GM12878 (cell line): ENCODE results near the gene CNKSR1. TPM values are rescaled to one million over a fixed set of nuclear protein-coding genes. Genes with fewer than 3 reads are reported as not detected.

Source experiments
- ATAC-seq: fragments of 200-7000 bp; cut with Tn5 transposase; 3 replicates; pipeline ENCODE4 v1.9.1; 2020; ENCODE audit warnings: mild to moderate bottlenecking, moderate library complexity
- BruUV-seq: library from RNA; stranded (reverse); fragments of 400-500 nt; replicated peaks from 2 replicates; lab custom pipeline; 2021; lab: Mats Ljungman, UMichigan
- CTCF ChIA-PET: fragments of 300-600 bp; sonication (Branson Sonifier 250); formaldehyde crosslinking; extraction: SDS; loops from one replicate; lab custom pipeline; 2021; ENCODE audit warnings: inconsistent platforms; lab: Yijun Ruan, JAX
- POLR2A ChIA-PET: fragments of 350-600 bp; formaldehyde crosslinking; extraction: SDS; loops from one replicate; lab custom pipeline; 2021; ENCODE audit warnings: inconsistent platforms; lab: Charles Lee
- RAD21 ChIA-PET: fragments of 300-600 bp; sonication (Branson Sonifier 250); formaldehyde crosslinking; loops from one replicate; lab custom pipeline; 2023; ENCODE audit warnings: antibody characterized with exemption; ENCODE audit not compliant: unreplicated experiment; lab: Charles Lee
- SMC1A ChIA-PET: fragments of 300-600 bp; sonication (Branson Sonifier 250); formaldehyde crosslinking; loops from one replicate; lab custom pipeline; 2023; ENCODE audit not compliant: unreplicated experiment, uncharacterized antibody; lab: Charles Lee
- DNase-seq: peaks from one replicate; pipeline ENCODE4 v3.0.0-alpha.2; 2011; ENCODE audit warnings: low read depth, low spot score
- FAIRE-seq: peaks from 3 replicates; lab custom pipeline; 2011; peaks lifted over from hg19 to GRCh38; lab: Jason Lieb, UNC
- H2AFZ ChIP-seq: 2 replicates; pipeline ENCODE4 v1.6.0; 2011; ENCODE audit warnings: low read depth, low read length, control low read depth; ENCODE audit not compliant: control insufficient read depth
- H3K27ac ChIP-seq: 2 replicates; pipeline ENCODE4 v1.5.1; 2011; ENCODE audit warnings: control low read depth; ENCODE audit not compliant: control insufficient read depth, insufficient read depth
- H3K27me3 ChIP-seq, 2 experiments: replicated peaks in 1 of 2; 2 replicates each; pipeline versions ENCODE4 v1.6.0 to v1.6.1; 2011; ENCODE audit warnings: low read length in 1 of 2; ENCODE audit not compliant: control insufficient read depth in 2 of 2, insufficient read depth in 2 of 2
- H3K36me3 ChIP-seq, 2 experiments: 2 replicates each; pipeline ENCODE4 v1.5.1; 2011; ENCODE audit warnings: low read length in 1 of 2; ENCODE audit not compliant: control insufficient read depth in 2 of 2, insufficient read depth in 2 of 2
- H3K4me1 ChIP-seq: 2 replicates; pipeline ENCODE4 v1.6.1; 2011; ENCODE audit warnings: mild to moderate bottlenecking, low read length, moderate library complexity, mixed read lengths; ENCODE audit not compliant: control insufficient read depth, insufficient read depth
- H3K4me2 ChIP-seq: 2 replicates; pipeline ENCODE4 v1.6.0; 2011; ENCODE audit warnings: control low read depth; ENCODE audit not compliant: control insufficient read depth, insufficient read depth
- H3K4me3 ChIP-seq: fragments of 200-600 bp; sonication (generic); 2 replicates; pipeline ENCODE4 v1.5.1; 2016
- H3K79me2 ChIP-seq: 2 replicates; pipeline ENCODE4 v1.6.0; 2011; ENCODE audit warnings: low read length; ENCODE audit not compliant: control insufficient read depth, insufficient read depth
- H3K9ac ChIP-seq: 2 replicates; pipeline ENCODE4 v1.8.0; 2011; ENCODE audit warnings: low read length, control low read depth, mixed read lengths; ENCODE audit not compliant: control insufficient read depth, insufficient read depth
- H3K9me3 ChIP-seq: replicated peaks from 3 replicates; pipeline ENCODE4 v1.5.1; 2011; ENCODE audit warnings: mild to moderate bottlenecking, low read length; ENCODE audit not compliant: control insufficient read depth, insufficient read depth
- H4K20me1 ChIP-seq: 2 replicates; pipeline ENCODE4 v1.6.0; 2011; ENCODE audit not compliant: control insufficient read depth, insufficient read depth
- CTCF ChIP-seq, 3 experiments: IDR thresholded peaks in 2 of 3; conservative IDR thresholded peaks in 1 of 3; 2 replicates each; pipeline ENCODE4 v1.5.1; 2011; ENCODE audit warnings: low read depth in 3 of 3, low read length in 3 of 3, mild to moderate bottlenecking in 3 of 3, control low read depth in 2 of 3, moderate library complexity in 2 of 3, inconsistent platforms in 1 of 3, mixed read lengths in 1 of 3; ENCODE audit not compliant: control insufficient read depth in 2 of 3, insufficient read depth in 1 of 3; ENCODE audit errors: extremely low read depth in 1 of 3
- GATAD2B ChIP-seq: fragments of 450-650 bp; conservative IDR thresholded peaks from 2 replicates; pipeline ENCODE4 v1.6.1; 2017; ENCODE audit warnings: low read depth, mild to moderate bottlenecking, moderate library complexity
- JUND ChIP-seq: IDR thresholded peaks from 2 replicates; pipeline ENCODE4 v1.6.1; 2012; ENCODE audit warnings: low read depth, mild to moderate bottlenecking, low read length, improper control_type of control experiment, moderate library complexity
- NBN ChIP-seq: fragments of 450-650 bp; IDR thresholded peaks from 2 replicates; pipeline ENCODE4 v1.6.1; 2016
- PRDM15 ChIP-seq: fragments of 450-650 bp; formaldehyde crosslinking; IDR thresholded peaks from 2 replicates; pipeline ENCODE4 v1.4.0; 2020; ENCODE audit warnings: mild to moderate bottlenecking, moderate library complexity
- RAD21 ChIP-seq: IDR thresholded peaks from 2 replicates; pipeline ENCODE4 v1.6.1; 2011; ENCODE audit warnings: mild to moderate bottlenecking, low read depth, low read length, moderate library complexity; ENCODE audit not compliant: insufficient read depth
- SMARCA5 ChIP-seq: fragments of 450-650 bp; IDR thresholded peaks from 2 replicates; pipeline ENCODE4 v1.6.1; 2017; ENCODE audit warnings: mild to moderate bottlenecking
- USF1 ChIP-seq: IDR thresholded peaks from 2 replicates; pipeline ENCODE4 v1.6.1; 2011; ENCODE audit warnings: borderline replicate concordance, low read depth, mild to moderate bottlenecking, moderate library complexity, mixed read lengths, low read length; ENCODE audit not compliant: insufficient read depth; ENCODE audit errors: extremely low read length
- YY1 ChIP-seq: IDR thresholded peaks from 2 replicates; pipeline ENCODE4 v1.6.1; 2011; ENCODE audit warnings: low read depth, mild to moderate bottlenecking, low read length
- WGBS: methylation state at CpG from one replicate; pipeline ENCODE4 v1.1.6; 2016; ENCODE audit warnings: low lambda C conversion rate; ENCODE audit not compliant: insufficient replicate concordance, insufficient coverage; ENCODE audit errors: missing lambda C conversion rate; 5-methylcytosine and 5-hydroxymethylcytosine counted together
- in situ Hi-C: fragments of 300-500 bp; cut with MboI; formaldehyde crosslinking; loops from 9 replicates; pipeline ENCODE4 v1.14.3; 2018; ENCODE audit warnings: mixed read lengths
- intact Hi-C: fragments of 100-400 bp; cut with micrococcal nuclease; formaldehyde crosslinking; loops from one replicate; pipeline ENCODE4 v1.14.2; 2022; ENCODE audit not compliant: unreplicated experiment
- polyA plus RNA-seq, 11 experiments: library from polyadenylated mRNA; depleted of rRNA in 4 of 11; unstranded in 6 of 11; stranded (reverse) in 5 of 11; fragments of >200 nt; fragmentation: Nextera tagmentation in 4 of 11; fragmentation: Illumina TruSeq in 1 of 11; extraction: Ambion mirVana in 4 of 11; extraction: Trizol in 1 of 11; gene quantifications; 1 replicate in 1 of 11; 2 replicates in 10 of 11; pipeline versions ENCODE4 v1.2.1 to v1.2.3, GENCODE V29; 2011 to 2016; ENCODE audit warnings: inconsistent platforms in 2 of 11, missing spikeins in 2 of 11, low read depth in 1 of 11
- total RNA-seq, 4 experiments: library from RNA; depleted of rRNA in 3 of 4; stranded (reverse); fragments of >200 nt in 3 of 4; fragmentation: Illumina TruSeq in 1 of 4; extraction: Trizol in 1 of 4; gene quantifications; 2 replicates each; pipeline versions ENCODE4 v1.2.1 to v1.2.3, GENCODE V29; 2013 to 2021

Gene CNKSR1
- total and polyA plus RNA-seq, 10 of the 15 experiments (the other 5 are each of a cell fraction or from before 2014, with no cell fraction given) = 0.06 to 1.2 (median 0.86) TPM

- no peak for DNase-seq
- in situ Hi-C loops = no loop called here
- Histone ChIP-seq H3K4me3 (peak overlapping the region; percentile 44; the same call in 1 of the 2 replicates), H4K20me1 (no peaks in the 10 kb centered on the region), H3K27me3 (peaks cover 3 to 13% of the 10 kb centered on the region in 2 experiments), H3K4me2 (peak overlapping the region; percentile 84), H2AFZ (peak overlapping the region; percentile 34), H3K9ac (no peak overlapping the region), H3K9me3 (no peaks in the 10 kb centered on the region; the same call in 2 of the 3 replicates), H3K79me2 (no peaks in the 10 kb centered on the region), H3K27ac (no peak overlapping the region), H3K4me1 (peaks cover 4% of the 10 kb centered on the region), H3K36me3 (no peaks in the 10 kb centered on the region)
- ChIA-PET SMC1A (no interaction called here), RAD21 (interaction anchor here (0.6 to 0.7 kb wide), 2 partner anchors 128 to 328 kb away, joined by 3 read pairs; no protein-coding TSS in a partner anchor), CTCF (interaction anchor here (0.6 to 1.8 kb wide), 3 partner anchors 70 to 1472 kb away, joined by 3 to 8 read pairs (median 4); partner anchors contain the start of gene CEP85), POLR2A (no interaction called here)
- peak; percentile 58 for ATAC-seq
- whole genome bisulfite sequencing = 22% methylated on average over 46 of the region's 72 CpGs
- no TSS peak for BruUV-seq
- TF ChIP-seq GATAD2B (peak; percentile 46; the same call in 1 of the 2 replicates), NBN (no peak), USF1 (peak; percentile 57), RAD21 (peak; percentile 28; the same call in 1 of the 2 replicates), SMARCA5 (peak; percentile 43; the same call in 1 of the 2 replicates), PRDM15 (no peak), CTCF (IDR thresholded peaks at IDR 0.05 in 2 of 3, conservative IDR thresholded peaks at IDR 0.05 in 1 of 3; ENCODE audit: control insufficient read depth in 2 of 3, extremely low read depth in 1 of 3, insufficient read depth in 1 of 3, low read depth in 3 of 3, low read length in 3 of 3) (peak; percentile 23 to 45 (median 23); a peak in 4 of 6 replicates), JUND (no peak), YY1 (peak; percentile 82)
- intact Hi-C loops = loop anchor here (5.0 to 10.0 kb wide), 2 partner anchors 57 to 231 kb away; no protein-coding TSS in a partner anchor
- FAIRE-seq = no peak
Observed at GRCh38 chr1:26164036-26164860, 13.0 kb upstream of the CNKSR1 start.
